H1 (cell line): ENCODE measurements around the gene PPP2R5B. TPM values are rescaled to one million over a fixed set of nuclear protein-coding genes. Genes with fewer than 3 reads are reported as not detected.

Source experiments
- CREB1 ChIP-seq: IDR thresholded peaks from 2 replicates; pipeline ENCODE4 v1.6.1; 2012; ENCODE audit warnings: inconsistent platforms
- HDAC2 ChIP-seq, 2 experiments: fragments of 300-600 bp in 1 of 2; sonication (generic) in 1 of 2; IDR thresholded peaks; 2 replicates each; pipeline ENCODE4 v1.6.1; 2011 to 2012; ENCODE audit warnings: low read depth in 2 of 2, low read length in 2 of 2, mild to moderate bottlenecking in 2 of 2, moderate library complexity in 2 of 2, borderline replicate concordance in 1 of 2, inconsistent platforms in 1 of 2
- MAFK ChIP-seq: IDR thresholded peaks from 2 replicates; pipeline ENCODE4 v1.6.1; 2012; ENCODE audit warnings: low read depth, mild to moderate bottlenecking, improper control_type of control experiment, low read length
- NRF1 ChIP-seq: IDR thresholded peaks from 2 replicates; pipeline ENCODE4 v1.6.1; 2011; ENCODE audit warnings: mild to moderate bottlenecking, low read depth, low read length, improper control_type of control experiment
- POLR2AphosphoS5 ChIP-seq: IDR thresholded peaks from 2 replicates; pipeline ENCODE4 v1.6.1; 2011; ENCODE audit warnings: low read depth, low read length
- RXRA ChIP-seq: IDR thresholded peaks from 2 replicates; pipeline ENCODE4 v1.6.1; 2011; ENCODE audit warnings: low read depth, mild to moderate bottlenecking, low read length, moderate library complexity; ENCODE audit not compliant: insufficient read depth
- SIN3A ChIP-seq, 2 experiments: IDR thresholded peaks in 1 of 2; conservative IDR thresholded peaks in 1 of 2; 2 replicates each; pipeline ENCODE4 v1.6.1; 2011 to 2012; ENCODE audit warnings: low read length in 2 of 2, improper control_type of control experiment in 1 of 2, low read depth in 1 of 2, mild to moderate bottlenecking in 1 of 2
- SP4 ChIP-seq: IDR thresholded peaks from 2 replicates; pipeline ENCODE4 v1.6.1; 2012; ENCODE audit warnings: low read length, inconsistent platforms
- polyA plus RNA-seq, 7 experiments: library from polyadenylated mRNA; depleted of rRNA in 3 of 7; stranded (reverse) in 5 of 7; unstranded in 2 of 7; fragments of >200 nt in 5 of 7; fragments of 200-250 nt in 2 of 7; gene quantifications; 1 replicate in 5 of 7; 2 replicates in 1 of 7; 4 replicates in 1 of 7; pipeline versions ENCODE4 v1.2.1 to v1.2.3, GENCODE V29; 2011 to 2013; ENCODE audit warnings: missing spikeins in 2 of 7, mixed read lengths in 2 of 7
- total RNA-seq: library from RNA; stranded (reverse); fragmentation: NEBNext Ultra II Directional; extraction: Animal tissue kit (Norgen Biotek cat#: 25700); gene quantifications from 2 replicates; pipeline ENCODE4 v1.2.1, GENCODE V29; 2021
- TF ChIP-seq, protein P1 (sequence below): IDR thresholded peaks from 2 replicates; pipeline ENCODE4 v1.6.1; 2012; ENCODE audit warnings: low read length, inconsistent platforms

PPP2R5B gene
- total and polyA plus RNA-seq, 2 of the 8 experiments (the other 6 are each of a cell fraction or from before 2014, with no cell fraction given), result 4.9 to 5.1 TPM

- TF ChIP-seq POLR2AphosphoS5, result peak; percentile 36; the same call in 1 of the 2 replicates
- TF ChIP-seq MAFK, result no peak
- no peak for TF ChIP-seq RXRA
- peak; percentile 62 to 84; a peak in 3 of 4 replicates for TF ChIP-seq SIN3A (conservative IDR thresholded peaks at IDR 0.05 in 1 of 2, IDR thresholded peaks at IDR 0.05 in 1 of 2; ENCODE audit: low read depth in 1 of 2, low read length in 2 of 2)
- peak in 1 of 2 experiments; percentile 72; a peak in 1 of 4 replicates for TF ChIP-seq HDAC2 (IDR thresholded peaks at IDR 0.05; ENCODE audit: borderline replicate concordance in 1 of 2, low read depth in 2 of 2, low read length in 2 of 2)
- TF ChIP-seq SP4, result peak; percentile 58; the same call in 1 of the 2 replicates
- TF ChIP-seq NRF1, result no peak
- peak; percentile 83 for TF ChIP-seq CREB1
- TF ChIP-seq, protein P1, sequence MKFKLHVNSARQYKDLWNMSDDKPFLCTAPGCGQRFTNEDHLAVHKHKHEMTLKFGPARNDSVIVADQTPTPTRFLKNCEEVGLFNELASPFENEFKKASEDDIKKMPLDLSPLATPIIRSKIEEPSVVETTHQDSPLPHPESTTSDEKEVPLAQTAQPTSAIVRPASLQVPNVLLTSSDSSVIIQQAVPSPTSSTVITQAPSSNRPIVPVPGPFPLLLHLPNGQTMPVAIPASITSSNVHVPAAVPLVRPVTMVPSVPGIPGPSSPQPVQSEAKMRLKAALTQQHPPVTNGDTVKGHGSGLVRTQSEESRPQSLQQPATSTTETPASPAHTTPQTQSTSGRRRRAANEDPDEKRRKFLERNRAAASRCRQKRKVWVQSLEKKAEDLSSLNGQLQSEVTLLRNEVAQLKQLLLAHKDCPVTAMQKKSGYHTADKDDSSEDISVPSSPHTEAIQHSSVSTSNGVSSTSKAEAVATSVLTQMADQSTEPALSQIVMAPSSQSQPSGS, result peak; percentile 97
These were observed at the start of gene PPP2R5B (continued) for GRCh38 chr11:64923944-64924909.
